ENCODE measurements around the gene HCN4. TPM values are rescaled to one million over a fixed set of nuclear protein-coding genes. Genes with fewer than 3 reads are reported as not detected.

HCN4 gene
- total RNA-seq, 1 donor from 2014 or later = 17.0 TPM

DNA sequence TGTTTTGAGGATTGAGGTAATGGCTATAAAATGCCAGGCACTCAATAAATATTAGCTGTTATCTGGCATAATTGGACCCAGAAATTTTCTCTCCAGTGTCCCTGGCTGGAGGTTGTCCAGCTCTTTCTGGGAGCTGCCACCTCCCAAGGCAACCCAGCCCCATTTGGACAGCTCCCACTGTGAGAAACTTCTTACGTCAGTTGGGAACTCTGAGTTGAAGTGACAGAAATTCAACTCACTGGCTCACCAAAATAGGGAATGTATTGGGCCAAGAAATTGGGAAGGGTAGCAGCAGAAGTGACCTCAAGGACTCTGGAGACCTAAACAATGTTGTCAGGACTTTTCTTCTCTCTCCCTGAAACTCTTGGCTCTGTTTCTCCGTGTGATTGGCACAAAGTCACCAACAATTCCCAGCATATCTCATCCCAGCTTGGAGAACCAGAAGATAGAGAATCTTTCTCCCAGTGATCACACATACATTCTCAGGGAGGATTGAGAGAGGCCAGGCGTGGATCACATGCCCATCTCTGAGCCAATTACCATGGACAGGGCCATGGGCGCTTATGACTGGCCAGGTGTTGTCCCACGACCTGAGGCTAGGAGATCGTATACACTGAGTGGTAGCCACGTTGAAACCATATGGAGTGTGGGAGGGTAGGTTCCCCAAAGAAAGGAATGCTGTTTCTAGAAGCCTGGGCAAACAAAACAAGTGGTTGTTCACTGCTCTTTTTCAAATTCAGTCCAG lies 22.5 kb upstream of the HCN4 start:
- TF ChIP-seq, protein P1, sequence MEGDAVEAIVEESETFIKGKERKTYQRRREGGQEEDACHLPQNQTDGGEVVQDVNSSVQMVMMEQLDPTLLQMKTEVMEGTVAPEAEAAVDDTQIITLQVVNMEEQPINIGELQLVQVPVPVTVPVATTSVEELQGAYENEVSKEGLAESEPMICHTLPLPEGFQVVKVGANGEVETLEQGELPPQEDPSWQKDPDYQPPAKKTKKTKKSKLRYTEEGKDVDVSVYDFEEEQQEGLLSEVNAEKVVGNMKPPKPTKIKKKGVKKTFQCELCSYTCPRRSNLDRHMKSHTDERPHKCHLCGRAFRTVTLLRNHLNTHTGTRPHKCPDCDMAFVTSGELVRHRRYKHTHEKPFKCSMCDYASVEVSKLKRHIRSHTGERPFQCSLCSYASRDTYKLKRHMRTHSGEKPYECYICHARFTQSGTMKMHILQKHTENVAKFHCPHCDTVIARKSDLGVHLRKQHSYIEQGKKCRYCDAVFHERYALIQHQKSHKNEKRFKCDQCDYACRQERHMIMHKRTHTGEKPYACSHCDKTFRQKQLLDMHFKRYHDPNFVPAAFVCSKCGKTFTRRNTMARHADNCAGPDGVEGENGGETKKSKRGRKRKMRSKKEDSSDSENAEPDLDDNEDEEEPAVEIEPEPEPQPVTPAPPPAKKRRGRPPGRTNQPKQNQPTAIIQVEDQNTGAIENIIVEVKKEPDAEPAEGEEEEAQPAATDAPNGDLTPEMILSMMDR (IDR thresholded peaks at IDR 0.05; ENCODE audit: partially characterized antibody, unreplicated experiment) = no peak
- Mint-ChIP-seq H3K4me1 (ENCODE audit: low read depth, unreplicated experiment) (peaks cover 3% of the 10 kb centered on the region), H3K36me3 (ENCODE audit: unreplicated experiment) (no peaks in the 10 kb centered on the region), H3K27ac (ENCODE audit: unreplicated experiment) (no peak overlapping the region), H3K9me3 (ENCODE audit: unreplicated experiment) (peaks cover 1% of the 10 kb centered on the region), H3K27me3 (ENCODE audit: unreplicated experiment) (peaks cover 4% of the 10 kb centered on the region), H3K4me3 (ENCODE audit: unreplicated experiment) (no peak overlapping the region)
- DNase-seq = no peak

DNA sequence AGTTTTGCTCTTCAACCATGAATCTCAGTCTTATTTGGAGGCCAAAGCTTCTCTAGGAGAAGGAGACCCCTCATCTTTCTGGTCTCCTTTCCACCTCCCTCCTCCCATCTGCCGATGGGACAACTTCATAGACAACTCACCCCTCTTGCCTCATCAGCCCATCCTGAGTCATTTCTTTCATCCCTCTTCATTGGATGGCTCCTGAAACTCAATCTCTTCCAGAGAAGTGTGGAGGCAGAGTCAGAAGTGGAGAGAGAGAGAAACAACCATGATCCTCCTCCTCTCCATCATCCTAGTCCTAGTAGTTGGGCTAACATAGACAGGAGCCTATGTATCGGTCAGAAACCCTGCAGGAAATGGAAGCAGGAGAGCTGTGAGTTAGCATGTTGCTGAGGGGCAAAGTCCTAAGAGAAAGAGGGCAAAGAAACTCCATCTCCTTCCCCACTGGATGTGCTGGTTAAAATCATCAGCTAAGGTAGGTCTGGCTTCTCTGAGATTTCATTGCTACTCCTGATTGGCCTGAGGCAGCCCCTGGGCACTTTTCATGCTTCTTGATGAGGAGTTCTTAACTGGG lies 21.3 kb upstream of the HCN4 start:
- Mint-ChIP-seq H3K9me3 (ENCODE audit: unreplicated experiment) (peaks cover 1% of the 10 kb centered on the region), H3K27ac (ENCODE audit: unreplicated experiment) (no peak overlapping the region), H3K27me3 (ENCODE audit: unreplicated experiment) (peaks cover 2% of the 10 kb centered on the region), H3K36me3 (ENCODE audit: unreplicated experiment) (no peaks in the 10 kb centered on the region), H3K4me3 (ENCODE audit: unreplicated experiment) (no peak overlapping the region), H3K4me1 (ENCODE audit: low read depth, unreplicated experiment) (peaks cover 1% of the 10 kb centered on the region)
- no peak for DNase-seq
- TF ChIP-seq, protein P1 (IDR thresholded peaks at IDR 0.05; ENCODE audit: partially characterized antibody, unreplicated experiment) = no peak

DNA sequence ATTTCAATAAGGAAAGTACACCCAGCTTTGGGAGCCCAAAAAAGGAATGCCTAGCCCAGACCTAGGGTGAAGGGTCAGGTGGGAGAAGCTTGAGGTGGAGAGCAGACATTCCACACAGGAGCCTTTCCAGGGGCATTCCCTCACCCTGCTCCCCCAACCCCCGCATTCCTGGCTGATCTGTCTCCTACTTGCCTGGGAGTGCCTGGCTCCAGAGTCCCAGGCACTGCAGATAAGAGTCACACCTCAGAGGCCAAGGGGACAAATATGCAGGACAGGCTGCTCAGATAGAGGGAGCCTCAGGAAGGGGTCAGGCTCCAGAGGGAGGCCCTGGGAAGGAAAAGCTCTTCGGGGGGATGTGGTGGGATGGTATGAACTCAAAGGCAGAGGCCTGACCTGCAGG lies 20.8 kb upstream of the HCN4 start:
- Mint-ChIP-seq H3K9me3 (ENCODE audit: unreplicated experiment) (peaks cover 1% of the 10 kb centered on the region), H3K27ac (ENCODE audit: unreplicated experiment) (no peak overlapping the region), H3K27me3 (ENCODE audit: unreplicated experiment) (peaks cover 2% of the 10 kb centered on the region), H3K4me3 (ENCODE audit: unreplicated experiment) (no peak overlapping the region), H3K36me3 (ENCODE audit: unreplicated experiment) (no peaks in the 10 kb centered on the region), H3K4me1 (ENCODE audit: low read depth, unreplicated experiment) (no peaks in the 10 kb centered on the region)
- TF ChIP-seq, protein P1 (IDR thresholded peaks at IDR 0.05; ENCODE audit: partially characterized antibody, unreplicated experiment) = no peak
- no peak for DNase-seq

DNA sequence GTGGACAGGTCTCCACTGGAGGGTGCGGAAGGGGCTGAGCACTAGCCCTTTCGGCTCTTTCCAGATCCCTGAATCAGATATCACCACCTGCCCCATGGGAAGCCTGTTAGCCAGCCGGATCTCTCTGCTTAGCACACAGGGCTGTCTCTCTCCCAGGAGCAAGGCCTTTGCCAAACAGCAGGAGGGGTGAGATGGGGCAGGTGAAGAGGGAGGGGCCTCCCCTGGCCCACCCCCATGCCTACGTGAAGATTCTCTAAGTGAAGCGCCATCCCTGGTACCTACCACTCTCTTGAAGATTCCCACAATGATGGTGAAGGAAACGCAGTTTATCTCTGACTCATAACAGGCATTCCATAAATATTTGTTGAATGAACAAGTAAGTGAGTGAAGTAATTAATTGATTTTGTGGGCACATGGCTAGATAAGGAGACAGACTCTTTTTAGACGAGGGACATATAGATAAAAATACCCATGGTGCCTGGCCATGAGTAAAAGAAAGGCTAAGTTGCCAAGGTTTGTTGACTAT lies 19.6 kb upstream of the HCN4 start:
- no peaks in the 10 kb centered on the region for H3K36me3 Mint-ChIP-seq (ENCODE audit: unreplicated experiment)
- no peaks in the 10 kb centered on the region for H3K4me1 Mint-ChIP-seq (ENCODE audit: low read depth, unreplicated experiment)
- TF ChIP-seq, protein P1 (IDR thresholded peaks at IDR 0.05; ENCODE audit: partially characterized antibody, unreplicated experiment) = no peak
- no peak overlapping the region for H3K27ac Mint-ChIP-seq (ENCODE audit: unreplicated experiment)
- no peak for DNase-seq
- peaks cover 2% of the 10 kb centered on the region for H3K27me3 Mint-ChIP-seq (ENCODE audit: unreplicated experiment)
- no peak overlapping the region for H3K4me3 Mint-ChIP-seq (ENCODE audit: unreplicated experiment)
- H3K9me3 Mint-ChIP-seq (ENCODE audit: unreplicated experiment) = no peaks in the 10 kb centered on the region
